ENCODE data around the gene KANSL3.
"Not testable (repeated sequence)": the region's sequence is repeated elsewhere in the genome, so short reads cannot be mapped to it uniquely, and the experiment has no call there.

Gene KANSL3

DNA sequence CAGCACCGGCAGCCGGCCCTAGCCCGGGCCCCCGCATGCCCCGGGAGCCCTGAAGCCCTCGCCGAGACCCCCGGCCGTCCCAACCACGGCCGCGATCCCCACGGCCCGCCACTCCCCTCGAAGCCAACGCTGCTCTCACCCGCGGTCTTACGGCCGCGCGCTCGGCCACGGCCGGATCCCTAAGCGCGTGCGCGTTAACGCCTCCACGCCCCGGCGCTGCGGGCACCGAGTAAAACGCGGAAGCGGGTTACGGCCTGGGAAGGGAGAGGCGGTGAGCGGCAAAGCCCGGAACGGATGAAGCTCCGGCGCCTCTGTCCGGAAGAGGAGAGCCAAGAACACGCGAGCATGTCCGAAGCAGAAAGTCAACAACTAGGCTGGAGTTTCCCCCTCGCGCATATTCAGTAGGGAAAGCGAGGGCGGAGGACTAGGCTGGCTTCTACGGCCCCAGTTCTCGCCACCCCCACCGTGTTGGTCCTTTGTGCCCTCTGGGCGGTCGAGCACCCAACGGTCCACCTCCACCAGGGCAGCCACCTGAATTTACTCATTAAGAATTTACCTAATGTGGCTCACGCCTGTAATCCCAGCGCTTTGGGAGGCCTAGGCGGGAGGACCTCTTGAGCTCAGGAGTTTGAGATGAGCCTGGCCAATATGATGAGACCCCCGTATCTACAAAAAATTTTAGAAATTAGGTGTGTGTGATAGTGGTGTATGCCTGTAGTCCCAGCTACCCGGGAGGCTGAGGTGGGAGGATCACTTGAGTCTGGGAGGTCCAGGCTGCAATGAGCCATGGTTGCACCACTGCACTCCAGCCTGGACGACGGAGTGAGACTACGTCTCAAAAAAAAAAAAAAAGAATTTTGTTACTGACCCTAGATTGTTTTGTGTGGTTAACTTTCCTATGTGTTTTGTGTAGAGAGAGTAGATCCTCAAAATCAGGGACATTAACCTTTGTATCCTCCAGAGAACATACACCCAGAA lies at the start of gene KANSL3:
Gene KANSL3 (minus strand): TSS at position 169 of the 978 bp plus-strand sequence. CDS start 1,177 bp downstream, outside the sequence.
- peak; percentile 96 for DNase-seq
- in situ Hi-C loops (cut with HindIII; ENCODE audit: low pct_ligation_motif_present, low pct_unique_long_range_greater_than_20kb, low sequenced_read_pairs): no loop called here

DNA sequence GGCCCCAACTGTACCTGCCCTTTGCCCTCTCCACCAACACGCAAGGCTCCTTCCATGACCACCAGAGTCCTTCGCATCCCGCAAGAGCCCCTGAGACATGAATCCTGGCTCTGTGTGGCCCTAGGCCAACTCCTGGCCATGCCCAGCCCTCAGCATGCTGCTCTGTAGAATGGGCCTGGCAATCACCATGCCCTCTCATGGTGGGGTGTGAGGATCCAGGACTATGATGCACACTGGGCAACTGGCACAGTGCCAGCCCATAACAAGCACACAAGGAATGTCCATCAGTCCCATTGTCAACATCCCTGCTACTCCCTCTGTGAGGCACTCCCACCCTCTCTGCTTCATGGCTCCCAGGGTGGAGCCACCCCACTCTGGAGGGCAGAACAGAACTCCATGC lies 49.2 kb upstream of the KANSL3 start:
- in situ Hi-C loops (cut with HindIII; ENCODE audit: low pct_ligation_motif_present, low pct_unique_long_range_greater_than_20kb, low sequenced_read_pairs): no loop called here

DNA sequence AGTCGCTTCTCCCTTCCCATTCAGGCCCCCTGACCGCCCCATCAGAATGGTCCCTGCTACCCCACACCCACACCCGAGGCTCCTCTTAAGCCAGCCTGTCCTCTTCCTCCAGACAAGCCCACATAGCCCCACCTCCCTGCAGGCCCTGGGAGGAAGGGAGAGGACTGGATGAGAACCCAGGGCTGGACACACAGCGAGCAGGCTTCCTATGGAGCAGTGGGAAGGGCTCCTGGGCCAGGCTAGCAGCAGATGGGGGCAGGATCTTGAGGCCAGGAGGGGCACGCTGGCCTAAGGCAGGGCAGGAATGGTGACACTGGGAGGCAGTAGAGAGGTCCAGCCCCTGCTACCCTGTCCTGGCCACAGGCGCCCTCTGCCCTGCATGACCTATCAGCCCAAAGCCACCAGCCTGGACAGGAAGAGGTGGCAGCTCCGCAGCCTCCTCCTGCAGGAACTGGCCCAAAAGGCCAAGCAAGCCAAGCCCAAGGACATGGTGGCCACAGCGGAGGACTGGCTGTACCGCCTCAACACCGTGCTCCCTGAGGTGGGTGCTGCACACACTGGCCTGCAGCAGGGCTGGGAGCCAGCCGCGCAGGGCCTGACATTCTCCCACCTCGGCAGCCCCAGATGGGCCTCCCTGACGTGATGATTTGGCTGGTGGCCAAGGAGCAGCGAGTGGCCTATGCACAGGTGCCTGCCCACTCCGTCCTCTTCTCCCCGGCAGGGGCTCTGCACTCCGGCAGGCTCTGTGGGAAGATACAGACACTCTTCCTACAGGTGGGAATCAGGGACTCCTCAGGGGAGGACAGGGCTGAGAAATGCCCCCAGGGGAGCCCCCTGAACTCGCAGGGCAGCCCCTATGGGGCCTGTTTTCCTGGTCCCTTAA lies 47.7 kb upstream of the KANSL3 start:
- in situ Hi-C loops (cut with HindIII; ENCODE audit: low pct_ligation_motif_present, low pct_unique_long_range_greater_than_20kb, low sequenced_read_pairs): no loop called here
- no peak for DNase-seq

More for the DNA sequence above, 49.2 kb upstream of the KANSL3 start:
- no peak for DNase-seq

DNA sequence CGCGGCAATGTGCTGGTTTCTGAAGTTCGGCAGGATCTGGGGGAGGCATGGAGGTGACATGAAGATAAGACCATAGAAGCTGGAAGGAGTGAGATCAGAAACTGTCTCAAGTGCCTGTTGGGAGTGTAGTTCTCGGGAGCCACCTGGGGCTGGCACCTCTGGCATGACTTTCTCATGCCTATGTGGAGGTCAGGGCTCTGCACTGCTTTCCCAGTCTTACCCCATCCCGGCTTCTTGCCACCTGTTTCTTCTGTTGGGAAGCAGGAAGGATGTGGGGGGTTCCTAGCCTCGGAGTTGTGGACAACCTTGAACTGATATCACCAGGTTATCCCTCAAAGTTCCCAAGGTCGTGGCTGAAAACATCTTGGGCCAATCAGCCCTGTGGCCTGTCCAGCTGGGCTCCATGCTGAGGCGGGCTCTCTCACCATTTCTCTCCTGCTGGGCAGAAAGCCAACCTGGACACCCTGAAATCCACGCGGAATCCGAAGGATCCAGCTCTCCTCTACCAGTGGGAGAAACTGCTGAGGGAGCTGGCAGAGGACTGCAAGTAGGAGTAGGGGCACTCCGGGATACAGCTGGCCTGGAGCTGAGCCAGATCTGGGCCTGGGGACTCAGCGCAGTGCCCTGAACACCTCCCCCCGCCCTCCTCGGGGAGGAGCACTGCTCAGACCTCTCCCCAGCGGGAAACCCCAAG lies 46.9 kb upstream of the KANSL3 start:
- DNase-seq: no peak
- in situ Hi-C loops (cut with HindIII; ENCODE audit: low pct_ligation_motif_present, low pct_unique_long_range_greater_than_20kb, low sequenced_read_pairs): no loop called here

DNA sequence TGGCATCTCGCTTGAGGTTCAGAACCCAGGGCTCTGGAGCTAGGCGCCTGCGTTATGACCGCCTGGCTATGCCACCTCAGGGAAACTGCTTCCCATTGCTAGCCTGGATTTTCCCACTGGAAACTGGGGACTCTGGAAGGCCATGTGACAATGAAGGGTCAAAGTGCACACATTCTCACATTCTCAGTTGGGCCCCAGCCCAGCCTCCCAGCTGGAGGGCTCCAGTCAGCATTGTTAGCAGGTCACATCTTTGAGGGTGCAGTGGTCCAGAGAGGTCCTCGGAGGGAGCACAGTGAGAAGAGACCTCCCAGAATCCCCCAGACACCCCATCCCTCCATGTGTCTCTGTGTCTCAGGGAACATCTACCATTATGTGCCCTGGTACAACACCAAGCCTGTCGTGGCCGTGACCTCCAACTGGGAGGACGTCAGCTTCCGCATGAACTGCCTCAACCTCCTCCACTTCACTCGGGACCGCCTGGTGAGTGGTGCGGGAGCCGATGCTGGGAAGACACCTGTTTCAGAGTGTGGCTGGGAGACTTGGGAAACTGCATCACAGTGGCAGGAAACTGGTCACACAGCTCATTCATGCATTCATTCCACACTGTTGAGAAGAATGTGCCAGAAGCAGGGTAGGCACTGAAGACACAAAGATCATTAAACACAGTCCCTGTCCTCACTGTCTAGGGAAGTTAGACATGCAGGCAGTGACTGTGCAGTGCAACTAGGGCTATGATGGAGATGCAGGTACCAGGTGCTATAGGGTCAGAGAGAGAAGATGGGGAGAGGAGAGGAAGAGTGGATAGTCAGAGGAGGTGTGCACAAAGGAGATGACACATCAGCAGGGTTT lies 46.1 kb upstream of the KANSL3 start:
- in situ Hi-C loops (cut with HindIII; ENCODE audit: low pct_ligation_motif_present, low pct_unique_long_range_greater_than_20kb, low sequenced_read_pairs): no loop called here

GRCh38 chr2:96683307-96683706 lies 45.2 kb upstream of the KANSL3 start:
- DNase-seq: no peak
- in situ Hi-C loops (cut with HindIII; ENCODE audit: low pct_ligation_motif_present, low pct_unique_long_range_greater_than_20kb, low sequenced_read_pairs): no loop called here

More for the DNA sequence above, 46.1 kb upstream of the KANSL3 start:
- DNase-seq: no peak

GRCh38 chr2:96681540-96681939 lies 43.4 kb upstream of the KANSL3 start:
- DNase-seq: no peak
- in situ Hi-C loops (cut with HindIII; ENCODE audit: low pct_ligation_motif_present, low pct_unique_long_range_greater_than_20kb, low sequenced_read_pairs): no loop called here

DNA sequence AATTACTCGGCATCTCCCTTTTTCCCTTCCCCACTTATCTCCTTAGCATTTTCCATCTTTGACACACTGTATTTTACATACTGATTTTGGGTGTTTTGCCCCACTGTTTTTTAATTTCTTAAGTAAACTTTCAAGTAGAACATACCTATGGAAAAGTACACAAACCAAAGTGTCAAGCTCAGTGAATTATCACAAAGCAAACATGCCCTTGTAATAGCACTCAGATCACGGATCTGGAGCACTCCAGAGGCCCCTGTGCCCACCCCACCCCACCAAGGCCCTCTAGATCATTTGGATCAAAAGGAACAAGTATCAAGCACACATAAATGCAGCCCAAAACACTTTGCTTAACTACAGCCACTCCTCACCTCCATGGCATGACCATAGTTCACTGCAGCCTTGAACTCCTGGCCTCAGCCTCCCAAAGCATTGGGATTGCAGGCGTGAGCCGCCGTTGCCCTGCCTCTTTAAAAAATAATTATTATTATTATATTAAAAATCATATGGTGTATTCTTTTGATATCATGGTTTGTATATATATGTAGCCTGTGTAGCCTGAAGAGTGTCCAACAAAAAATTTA lies 42.5 kb upstream of the KANSL3 start:
- DNase-seq: no peak

GRCh38 chr2:96679848-96680247 lies 41.7 kb upstream of the KANSL3 start:
- no peak for DNase-seq
- in situ Hi-C loops (cut with HindIII; ENCODE audit: low pct_ligation_motif_present, low pct_unique_long_range_greater_than_20kb, low sequenced_read_pairs): no loop called here

More for the DNA sequence above, 42.5 kb upstream of the KANSL3 start:
- in situ Hi-C loops (cut with HindIII; ENCODE audit: low pct_ligation_motif_present, low pct_unique_long_range_greater_than_20kb, low sequenced_read_pairs): no loop called here

DNA sequence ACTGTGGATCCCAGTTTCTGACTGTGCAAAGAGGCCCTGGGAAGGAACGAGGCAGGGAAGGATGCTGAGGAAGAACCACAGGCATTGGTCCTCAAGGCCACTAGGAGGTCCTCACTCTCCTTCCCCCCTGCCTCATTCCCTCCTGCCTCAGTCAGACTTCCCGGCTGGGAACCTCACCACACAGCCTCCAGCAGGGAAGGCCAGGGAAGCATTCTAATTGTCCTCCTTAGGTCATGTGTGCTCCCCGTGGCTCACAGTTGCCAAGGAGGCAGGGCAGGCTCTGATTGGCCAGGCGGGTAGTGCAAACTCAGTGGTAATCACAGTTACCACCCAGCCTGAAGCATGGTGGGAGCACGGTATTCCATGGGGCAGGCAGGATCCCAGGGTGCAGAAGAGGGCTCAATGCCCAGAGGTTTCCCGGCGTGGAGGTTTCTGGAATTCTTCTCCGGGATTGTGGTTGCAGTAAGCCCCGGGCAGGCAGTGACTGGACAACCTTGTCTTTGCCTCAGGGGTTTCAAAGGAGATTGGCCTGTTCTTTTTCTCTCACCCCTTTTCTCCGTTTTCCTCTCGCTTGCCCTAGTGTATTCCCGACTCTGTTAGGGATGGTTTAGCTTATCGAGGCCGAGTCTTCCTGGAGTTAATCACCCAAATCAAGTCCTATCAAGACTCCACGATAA lies 31.6 kb upstream of the KANSL3 start:
- no peak for DNase-seq
- in situ Hi-C loops (cut with HindIII; ENCODE audit: low pct_ligation_motif_present, low pct_unique_long_range_greater_than_20kb, low sequenced_read_pairs): no loop called here

DNA sequence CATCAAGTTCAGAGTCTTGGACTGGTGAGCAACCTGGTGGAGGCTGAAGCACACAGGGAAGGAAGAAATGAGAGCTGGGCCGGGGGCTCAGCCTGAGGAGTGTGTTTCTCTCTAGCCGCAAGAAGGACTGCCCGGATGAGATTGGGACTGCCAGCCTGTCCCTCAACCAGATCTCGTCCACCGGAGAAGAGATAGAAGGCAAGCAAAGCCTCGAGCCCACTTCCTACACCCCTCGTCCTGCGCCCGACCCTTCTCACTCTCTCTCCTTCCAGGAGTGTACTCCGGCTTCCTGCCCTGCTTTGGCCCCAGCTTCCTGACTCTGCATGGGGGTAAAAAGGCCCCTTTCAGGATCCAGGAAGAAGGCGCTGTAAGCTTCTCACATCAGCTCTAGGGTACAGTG lies 30.7 kb upstream of the KANSL3 start:
- in situ Hi-C loops (cut with HindIII; ENCODE audit: low pct_ligation_motif_present, low pct_unique_long_range_greater_than_20kb, low sequenced_read_pairs): no loop called here

DNA sequence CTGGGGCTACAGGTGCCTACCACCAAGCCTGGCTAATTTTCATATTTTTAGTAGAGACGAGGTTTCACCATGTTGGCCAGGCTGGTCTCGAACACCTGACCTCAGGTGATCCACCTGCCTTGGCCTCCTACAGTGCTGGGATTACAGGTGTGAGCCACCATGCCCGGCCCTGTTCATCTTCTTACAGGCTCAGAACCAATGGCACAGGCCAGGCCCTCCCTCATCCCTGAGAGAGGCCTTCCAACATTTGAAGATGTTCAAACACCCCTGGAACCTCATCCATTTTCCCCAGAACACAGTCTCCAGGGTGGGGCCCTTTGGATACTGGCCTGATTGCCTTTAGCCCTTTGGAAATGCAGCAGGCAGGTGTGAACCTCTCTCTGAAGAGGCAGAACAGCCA lies 27.6 kb upstream of the KANSL3 start:
- in situ Hi-C loops (cut with HindIII; ENCODE audit: low pct_ligation_motif_present, low pct_unique_long_range_greater_than_20kb, low sequenced_read_pairs); DNase-seq: not testable (repeated sequence)

More for the DNA sequence above, 30.7 kb upstream of the KANSL3 start:
- DNase-seq: no peak

DNA sequence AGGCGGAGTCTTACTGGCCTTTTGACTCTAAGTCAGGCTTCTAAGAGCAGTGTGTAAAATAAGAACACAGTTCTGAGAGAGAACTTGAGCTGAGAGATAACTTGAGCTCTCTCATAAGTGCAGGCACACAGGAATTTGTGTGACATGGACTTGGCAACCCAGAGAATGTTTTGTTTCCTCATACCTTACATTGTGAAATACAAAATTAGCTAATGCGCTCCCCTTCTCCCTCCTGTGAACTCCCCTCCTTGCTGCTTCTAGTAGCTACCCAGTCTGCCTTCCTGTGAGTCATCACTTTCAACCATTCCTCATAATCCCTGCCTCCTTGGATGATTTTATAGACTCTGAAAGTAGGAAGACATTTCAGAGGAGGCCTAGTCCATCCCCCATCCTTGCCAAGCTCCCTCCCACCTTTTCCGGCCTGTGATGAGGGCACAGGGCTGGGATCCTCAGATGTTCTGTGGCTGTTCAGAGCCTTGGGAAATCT lies 27.0 kb upstream of the KANSL3 start:
- in situ Hi-C loops (cut with HindIII; ENCODE audit: low pct_ligation_motif_present, low pct_unique_long_range_greater_than_20kb, low sequenced_read_pairs): no loop called here
- DNase-seq: peak; percentile 74

DNA sequence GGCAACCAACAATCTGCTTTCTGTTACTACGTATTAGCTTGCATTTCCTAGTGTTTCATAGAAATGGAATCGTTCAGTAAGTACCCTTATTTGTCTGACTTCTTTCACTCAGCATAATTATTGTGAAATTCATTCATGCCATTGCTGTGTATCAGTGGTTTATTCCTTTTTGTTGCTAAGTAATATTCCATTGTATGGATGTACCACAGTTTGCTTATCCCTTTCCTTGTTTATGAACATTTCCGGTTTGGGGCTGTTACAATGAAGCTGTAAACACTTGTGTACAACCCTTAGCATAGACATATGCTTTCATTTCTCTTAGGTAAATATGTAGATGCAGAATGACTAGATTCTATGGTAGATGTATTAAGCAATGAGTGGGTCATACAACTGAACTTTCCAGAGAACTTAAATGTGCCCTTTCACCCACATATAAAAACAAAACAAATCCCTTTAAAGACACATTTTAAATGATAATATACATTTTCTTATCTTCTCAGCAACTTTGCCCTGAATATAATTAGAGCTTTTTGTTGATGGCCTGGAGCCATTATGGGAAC lies 26.3 kb upstream of the KANSL3 start:
- no peak for DNase-seq
- in situ Hi-C loops (cut with HindIII; ENCODE audit: low pct_ligation_motif_present, low pct_unique_long_range_greater_than_20kb, low sequenced_read_pairs): no loop called here

- no peak for DNase-seq
- in situ Hi-C loops (cut with HindIII; ENCODE audit: low pct_ligation_motif_present, low pct_unique_long_range_greater_than_20kb, low sequenced_read_pairs): no loop called here
Measured at GRCh38 chr2:96663829-96664228, 25.7 kb upstream of the KANSL3 start.

DNA sequence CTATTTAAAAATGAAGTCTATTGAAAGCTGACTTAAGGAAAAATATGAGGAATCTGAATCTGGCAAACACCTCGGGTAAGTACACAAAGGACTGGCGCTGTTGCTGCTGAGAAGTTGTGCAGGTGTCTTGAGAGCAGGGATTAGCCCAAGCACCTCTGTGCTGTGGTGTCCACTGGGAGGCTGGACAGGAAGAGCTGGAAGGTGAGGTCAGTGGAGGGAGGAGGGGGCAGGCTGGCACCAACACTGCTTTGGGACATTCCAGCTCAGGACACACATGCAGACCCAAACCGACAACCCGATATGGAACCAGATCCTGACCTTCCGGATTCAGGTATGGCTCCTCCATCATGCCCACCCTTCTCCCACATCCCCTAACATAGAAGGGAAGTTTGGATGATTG lies 25.1 kb upstream of the KANSL3 start:
- no peak for DNase-seq
- in situ Hi-C loops (cut with HindIII; ENCODE audit: low pct_ligation_motif_present, low pct_unique_long_range_greater_than_20kb, low sequenced_read_pairs): no loop called here

GRCh38 chr2:96662360-96662759 lies 24.2 kb upstream of the KANSL3 start:
- no peak for DNase-seq
- in situ Hi-C loops (cut with HindIII; ENCODE audit: low pct_ligation_motif_present, low pct_unique_long_range_greater_than_20kb, low sequenced_read_pairs): no loop called here
